GM12878 (cell line): ENCODE measurements around the gene DNAJA4.

Source experiments
- E2F4 ChIP-seq: IDR thresholded peaks from 2 replicates; pipeline ENCODE4 v1.6.1; 2012; ENCODE audit warnings: low read depth, low read length, improper control_type of control experiment
- ESRRA ChIP-seq: IDR thresholded peaks from 2 replicates; pipeline ENCODE4 v1.6.1; 2012; ENCODE audit warnings: mild to moderate bottlenecking, low read length, improper control_type of control experiment
- MEF2A ChIP-seq: IDR thresholded peaks from 2 replicates; pipeline ENCODE4 v1.6.1; 2011; ENCODE audit warnings: low read depth, mild to moderate bottlenecking, low read length, moderate library complexity; ENCODE audit not compliant: insufficient read depth
- MTA3 ChIP-seq: IDR thresholded peaks from 2 replicates; pipeline ENCODE4 v1.6.1; 2012; ENCODE audit warnings: low read length, inconsistent platforms, borderline replicate concordance
- NBN ChIP-seq: fragments of 450-650 bp; IDR thresholded peaks from 2 replicates; pipeline ENCODE4 v1.6.1; 2016
- SMC3 ChIP-seq: IDR thresholded peaks from 2 replicates; pipeline ENCODE4 v1.6.1; 2011; ENCODE audit warnings: low read length, improper control_type of control experiment, borderline replicate concordance
- TF ChIP-seq, protein P1 (sequence below), 3 experiments: IDR thresholded peaks in 2 of 3; conservative IDR thresholded peaks in 1 of 3; 2 replicates each; pipeline ENCODE4 v1.5.1; 2011; ENCODE audit warnings: low read depth in 3 of 3, low read length in 3 of 3, mild to moderate bottlenecking in 3 of 3, control low read depth in 2 of 3, moderate library complexity in 2 of 3, inconsistent platforms in 1 of 3, mixed read lengths in 1 of 3; ENCODE audit not compliant: control insufficient read depth in 2 of 3, insufficient read depth in 1 of 3; ENCODE audit errors: extremely low read depth in 1 of 3

DNA sequence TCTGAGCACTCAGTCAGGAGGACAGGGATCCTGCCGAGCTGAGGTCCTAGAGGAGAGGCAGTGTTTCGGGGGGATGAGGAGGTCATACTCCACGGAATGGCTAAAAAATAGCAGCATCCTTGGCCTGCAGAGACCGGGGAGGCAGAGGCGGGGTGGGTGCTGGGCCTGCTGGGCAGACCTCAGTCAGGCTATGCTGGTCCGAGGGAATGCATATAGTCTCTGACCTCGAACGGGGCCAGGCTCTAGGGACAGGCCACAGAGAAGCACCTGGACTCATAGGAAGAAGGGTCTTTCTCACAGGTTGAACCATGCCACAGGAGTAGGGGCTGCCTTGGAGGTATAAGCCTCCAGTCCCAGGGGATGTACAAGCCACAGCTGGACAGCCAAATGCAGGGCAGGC, 49.0 kb downstream of the DNAJA4 start:
- TF ChIP-seq, protein P1, sequence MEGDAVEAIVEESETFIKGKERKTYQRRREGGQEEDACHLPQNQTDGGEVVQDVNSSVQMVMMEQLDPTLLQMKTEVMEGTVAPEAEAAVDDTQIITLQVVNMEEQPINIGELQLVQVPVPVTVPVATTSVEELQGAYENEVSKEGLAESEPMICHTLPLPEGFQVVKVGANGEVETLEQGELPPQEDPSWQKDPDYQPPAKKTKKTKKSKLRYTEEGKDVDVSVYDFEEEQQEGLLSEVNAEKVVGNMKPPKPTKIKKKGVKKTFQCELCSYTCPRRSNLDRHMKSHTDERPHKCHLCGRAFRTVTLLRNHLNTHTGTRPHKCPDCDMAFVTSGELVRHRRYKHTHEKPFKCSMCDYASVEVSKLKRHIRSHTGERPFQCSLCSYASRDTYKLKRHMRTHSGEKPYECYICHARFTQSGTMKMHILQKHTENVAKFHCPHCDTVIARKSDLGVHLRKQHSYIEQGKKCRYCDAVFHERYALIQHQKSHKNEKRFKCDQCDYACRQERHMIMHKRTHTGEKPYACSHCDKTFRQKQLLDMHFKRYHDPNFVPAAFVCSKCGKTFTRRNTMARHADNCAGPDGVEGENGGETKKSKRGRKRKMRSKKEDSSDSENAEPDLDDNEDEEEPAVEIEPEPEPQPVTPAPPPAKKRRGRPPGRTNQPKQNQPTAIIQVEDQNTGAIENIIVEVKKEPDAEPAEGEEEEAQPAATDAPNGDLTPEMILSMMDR (IDR thresholded peaks at IDR 0.05 in 2 of 3, conservative IDR thresholded peaks at IDR 0.05 in 1 of 3; ENCODE audit: control insufficient read depth in 2 of 3, extremely low read depth in 1 of 3, insufficient read depth in 1 of 3, low read depth in 3 of 3, low read length in 3 of 3), result no peak
- TF ChIP-seq NBN (no peak), SMC3 (no peak), MEF2A (no peak), MTA3 (no peak), E2F4 (no peak), ESRRA (no peak)
